IMR-90 (cell line): ENCODE results near the gene TCERG1L. TPM values are rescaled to one million over a fixed set of nuclear protein-coding genes. Genes with fewer than 3 reads are reported as not detected.

ENCODE experiments used
- ATAC-seq: fragments of 200-7000 bp; cut with Tn5 transposase; 2 replicates; pipeline ENCODE4 v1.9.1; 2020; ENCODE audit warnings: low read depth, mild to moderate bottlenecking, moderate library complexity
- BruUV-seq: library from RNA; stranded (reverse); fragments of 400-500 nt; replicated peaks from 2 replicates; lab custom pipeline; 2021; lab: Mats Ljungman, UMichigan
- CTCF ChIA-PET: fragments of 300-600 bp; formaldehyde crosslinking; extraction: SDS; loops from one replicate; lab custom pipeline; 2021; ENCODE audit warnings: antibody characterized with exemption; lab: Yijun Ruan, JAX
- POLR2A ChIA-PET: fragments of 300-600 bp; sonication (Branson Sonifier 250); formaldehyde crosslinking; loops from one replicate; lab custom pipeline; 2022; ENCODE audit warnings: antibody characterized with exemption; ENCODE audit not compliant: unreplicated experiment; lab: Charles Lee
- DNase-seq: peaks from one replicate; pipeline ENCODE4 v3.0.0; 2013
- H2AFZ ChIP-seq: replicated peaks from 2 replicates; pipeline ENCODE3; 2013; ENCODE audit warnings: low read length, mild to moderate bottlenecking; ENCODE audit not compliant: poor library complexity
- H2AK5ac ChIP-seq: 2 replicates; pipeline ENCODE4 v1.6.1; 2013; ENCODE audit warnings: low read depth, low read length, inconsistent platforms
- H2AK9ac ChIP-seq: replicated peaks from 2 replicates; pipeline ENCODE3; 2013; ENCODE audit warnings: mild to moderate bottlenecking, low read depth, low read length, moderate library complexity; ENCODE audit not compliant: poor library complexity
- H2BK120ac ChIP-seq: 2 replicates; pipeline ENCODE4 v1.6.1; 2013; ENCODE audit warnings: low read depth, low read length, inconsistent platforms
- H2BK15ac ChIP-seq: 3 replicates; pipeline ENCODE4 v1.6.1; 2013; ENCODE audit warnings: low read depth, low read length, inconsistent platforms
- H2BK20ac ChIP-seq: 2 replicates; pipeline ENCODE4 v1.6.1; 2013; ENCODE audit warnings: low read depth, mild to moderate bottlenecking, inconsistent platforms, low read length, moderate library complexity
- H2BK5ac ChIP-seq: 2 replicates; pipeline ENCODE4 v1.6.1; 2013; ENCODE audit warnings: mild to moderate bottlenecking, low read depth, low read length, inconsistent platforms; ENCODE audit not compliant: poor library complexity, severe bottlenecking
- H3K14ac ChIP-seq: replicated peaks from 2 replicates; pipeline ENCODE4 v1.6.1; 2013; ENCODE audit warnings: low read depth, low read length, inconsistent platforms
- H3K18ac ChIP-seq: 2 replicates; pipeline ENCODE4 v1.6.1; 2013; ENCODE audit warnings: low read depth, low read length, control low read depth
- H3K23ac ChIP-seq: 2 replicates; pipeline ENCODE4 v1.6.1; 2013; ENCODE audit warnings: low read depth, low read length, inconsistent platforms
- H3K27ac ChIP-seq: 2 replicates; pipeline ENCODE4 v1.5.1; 2013; ENCODE audit warnings: mild to moderate bottlenecking, control low read depth, low read length; ENCODE audit not compliant: insufficient read depth
- H3K27me3 ChIP-seq: 2 replicates; pipeline ENCODE4 v1.6.1; 2013; ENCODE audit warnings: low read length; ENCODE audit not compliant: control insufficient read depth, insufficient read depth
- H3K36me3 ChIP-seq: 2 replicates; pipeline ENCODE4 v1.6.1; 2013; ENCODE audit warnings: low read length, mixed read lengths; ENCODE audit not compliant: control insufficient read depth, insufficient read depth
- H3K4ac ChIP-seq: 2 replicates; pipeline ENCODE4 v1.6.1; 2013; ENCODE audit warnings: low read depth, low read length, inconsistent platforms
- H3K4me1 ChIP-seq: 2 replicates; pipeline ENCODE4 v1.6.1; 2013; ENCODE audit warnings: low read length, mixed read lengths; ENCODE audit not compliant: control insufficient read depth, insufficient read depth
- H3K4me2 ChIP-seq: 2 replicates; pipeline ENCODE4 v1.6.1; 2013; ENCODE audit warnings: low read depth, mild to moderate bottlenecking, control low read depth, low read length, moderate library complexity
- H3K4me3 ChIP-seq: 2 replicates; pipeline ENCODE4 v1.5.1; 2013; ENCODE audit warnings: low read depth, mild to moderate bottlenecking, control low read depth, low read length, moderate library complexity; ENCODE audit not compliant: insufficient read depth
- H3K56ac ChIP-seq: 2 replicates; pipeline ENCODE4 v1.6.1; 2013; ENCODE audit warnings: low read length, inconsistent platforms; ENCODE audit not compliant: insufficient read depth; ENCODE audit errors: extremely low read depth
- H3K79me1 ChIP-seq, 2 experiments: 2 replicates each; pipeline ENCODE4 v1.6.1; 2013; ENCODE audit warnings: low read length in 2 of 2, inconsistent platforms in 1 of 2, low read depth in 1 of 2
- H3K9ac ChIP-seq: 2 replicates; pipeline ENCODE4 v1.6.1; 2013; ENCODE audit warnings: low read depth, low read length, control low read depth
- H3K9me1 ChIP-seq: 2 replicates; pipeline ENCODE4 v1.6.1; 2013; ENCODE audit warnings: low read length, inconsistent platforms; ENCODE audit not compliant: insufficient read depth
- H3K9me3 ChIP-seq: 2 replicates; pipeline ENCODE4 v1.6.1; 2013; ENCODE audit warnings: low read length; ENCODE audit not compliant: control insufficient read depth, insufficient read depth
- H4K20me1 ChIP-seq: 2 replicates; pipeline ENCODE4 v1.6.1; 2013; ENCODE audit warnings: low read length, inconsistent platforms; ENCODE audit not compliant: insufficient read depth
- H4K5ac ChIP-seq: 2 replicates; pipeline ENCODE4 v1.6.1; 2013; ENCODE audit warnings: mild to moderate bottlenecking, low read depth, low read length, control low read depth
- H4K8ac ChIP-seq, 2 experiments: 2 replicates each; pipeline ENCODE4 v1.6.1; 2013; ENCODE audit warnings: low read depth in 2 of 2, low read length in 2 of 2, control low read depth in 1 of 2, inconsistent platforms in 1 of 2
- H4K91ac ChIP-seq: 2 replicates; pipeline ENCODE4 v1.6.1; 2013; ENCODE audit warnings: low read depth, low read length, inconsistent platforms; ENCODE audit not compliant: insufficient read depth
- BHLHE40 ChIP-seq: fragments of 150-350 bp; IDR thresholded peaks from 2 replicates; pipeline ENCODE4 v1.6.1; 2016; ENCODE audit warnings: mild to moderate bottlenecking, low read depth, low read length
- CEBPB ChIP-seq: IDR thresholded peaks from 2 replicates; pipeline ENCODE4 v1.6.1; 2012; ENCODE audit warnings: low read depth, low read length, improper control_type of control experiment
- CHD1 ChIP-seq: IDR thresholded peaks from 2 replicates; pipeline ENCODE4 v1.6.1; 2012; ENCODE audit warnings: low read depth, low read length, improper control_type of control experiment
- CTCF ChIP-seq: conservative IDR thresholded peaks from 2 replicates; pipeline ENCODE4 v1.5.1; 2012; ENCODE audit warnings: mild to moderate bottlenecking, low read depth, low read length, improper control_type of control experiment
- FOS ChIP-seq: fragments of 150-350 bp; IDR thresholded peaks from 2 replicates; pipeline ENCODE4 v1.6.1; 2016; ENCODE audit warnings: low read depth, low read length
- MAFK ChIP-seq: IDR thresholded peaks from 2 replicates; pipeline ENCODE4 v1.6.1; 2012; ENCODE audit warnings: low read depth, low read length, improper control_type of control experiment
- MAZ ChIP-seq: IDR thresholded peaks from 2 replicates; pipeline ENCODE4 v1.6.1; 2012; ENCODE audit warnings: low read depth, mild to moderate bottlenecking, low read length, improper control_type of control experiment, moderate library complexity, borderline replicate concordance
- MXI1 ChIP-seq: IDR thresholded peaks from 2 replicates; pipeline ENCODE4 v1.6.1; 2012; ENCODE audit warnings: low read depth, mild to moderate bottlenecking, low read length, moderate library complexity, borderline replicate concordance
- NFE2L2 ChIP-seq: fragments of 150-350 bp; IDR thresholded peaks from 2 replicates; pipeline ENCODE4 v1.6.1; 2016; ENCODE audit warnings: low read depth, mild to moderate bottlenecking, low read length
- POLR2A ChIP-seq: IDR thresholded peaks from 2 replicates; pipeline ENCODE4 v1.6.1; 2012; ENCODE audit warnings: mild to moderate bottlenecking, low read depth, low read length
- RAD21 ChIP-seq: IDR thresholded peaks from 2 replicates; pipeline ENCODE4 v1.6.1; 2012; ENCODE audit warnings: low read length, improper control_type of control experiment
- RCOR1 ChIP-seq: IDR thresholded peaks from 2 replicates; pipeline ENCODE4 v1.6.1; 2012; ENCODE audit warnings: mild to moderate bottlenecking, low read length, improper control_type of control experiment; ENCODE audit not compliant: insufficient replicate concordance
- SMC3 ChIP-seq: fragments of 150-350 bp; IDR thresholded peaks from 2 replicates; pipeline ENCODE4 v1.6.1; 2016; ENCODE audit warnings: low read depth, mild to moderate bottlenecking, antibody characterized with exemption, low read length, moderate library complexity
- WGBS, 2 experiments: methylation state at CpG; one replicate each; pipeline versions ENCODE4 v1.1.5 to v1.1.7; 2013; ENCODE audit warnings: missing lambda C conversion rate in 2 of 2; ENCODE audit not compliant: insufficient read length in 1 of 2; ENCODE audit errors: extremely low coverage in 2 of 2; 5-methylcytosine and 5-hydroxymethylcytosine counted together
- dilution Hi-C: fragments of 300-500 bp; cut with HindIII; formaldehyde crosslinking; loops from one replicate; pipeline ENCODE4 v1.14.3; 2018; ENCODE audit warnings: low sequenced_read_pairs; ENCODE audit not compliant: unreplicated experiment
- in situ Hi-C: fragments of 300-500 bp; cut with MboI; formaldehyde crosslinking; loops from 3 replicates; pipeline ENCODE4 v1.14.3; 2019; ENCODE audit warnings: low sequenced_read_pairs, inconsistent platforms, mixed read lengths
- intact Hi-C: fragments of 100-400 bp; cut with micrococcal nuclease; formaldehyde crosslinking; loops from 2 replicates; pipeline ENCODE4 v1.10.0; 2022
- polyA plus RNA-seq, 3 experiments: library from polyadenylated mRNA; depleted of rRNA; stranded (reverse); fragments of >200 nt; gene quantifications; 2 replicates each; pipeline ENCODE4 v1.2.3, GENCODE V29; 2012; ENCODE audit warnings: low replicate concordance in 1 of 3
- total RNA-seq: library from RNA; depleted of rRNA; stranded (reverse); fragments of >200 nt; gene quantifications from 2 replicates; pipeline ENCODE4 v1.2.3, GENCODE V29; 2012
- TF ChIP-seq, protein P1 (sequence below): fragments of 150-350 bp; IDR thresholded peaks from 2 replicates; pipeline ENCODE4 v1.6.1; 2017; ENCODE audit warnings: mild to moderate bottlenecking, antibody characterized with exemption, low read length, low read depth
- TF ChIP-seq, protein P2 (sequence below): fragments of 150-350 bp; IDR thresholded peaks from 2 replicates; pipeline ENCODE4 v1.6.1; 2016; ENCODE audit warnings: low read depth, mild to moderate bottlenecking, low read length, moderate library complexity, borderline replicate concordance

Gene TCERG1L
- total and polyA plus RNA-seq, 2 of the 4 experiments (the other 2 are of a cell fraction) = not detected

- ChIA-PET CTCF (no interaction called here), POLR2A (no interaction called here)
- Histone ChIP-seq H3K23ac (no peak overlapping the region), H4K91ac (no peak overlapping the region), H2BK15ac (no peak overlapping the region), H3K27ac (no peak overlapping the region), H3K79me1 (no peaks in the 10 kb centered on the region), H3K14ac (no peak overlapping the region), H3K9me1 (no peaks in the 10 kb centered on the region), H3K9me3 (peaks cover 39% of the 10 kb centered on the region), H2BK5ac (no peak overlapping the region), H3K56ac (no peak overlapping the region), H3K4ac (no peak overlapping the region), H4K20me1 (no peaks in the 10 kb centered on the region), H3K4me1 (no peaks in the 10 kb centered on the region), H3K18ac (no peak overlapping the region), H2BK120ac (no peak overlapping the region), H3K9ac (no peak overlapping the region), H4K8ac (no peak overlapping the region), H4K5ac (no peak overlapping the region), H3K4me3 (no peak overlapping the region), H2AFZ (no peak overlapping the region), H2AK5ac (no peak overlapping the region), H3K27me3 (no peaks in the 10 kb centered on the region), H3K36me3 (no peaks in the 10 kb centered on the region), H3K4me2 (no peak overlapping the region), H2BK20ac (no peak overlapping the region), H2AK9ac (no peak overlapping the region)
- WGBS, 2 experiments = 75% methylated on average over 6 of the region's 14 CpGs; no CpG with 5 or more reads in 1 of the 2 experiments
- in situ Hi-C loops (no loop called here), intact Hi-C loops (no loop called here), dilution Hi-C loops (no loop called here)
- no peak for ATAC-seq
- DNase-seq = no peak
- no TSS peak for BruUV-seq
- TF ChIP-seq CEBPB = no peak
- no peak for TF ChIP-seq FOS
- TF ChIP-seq, protein P1, sequence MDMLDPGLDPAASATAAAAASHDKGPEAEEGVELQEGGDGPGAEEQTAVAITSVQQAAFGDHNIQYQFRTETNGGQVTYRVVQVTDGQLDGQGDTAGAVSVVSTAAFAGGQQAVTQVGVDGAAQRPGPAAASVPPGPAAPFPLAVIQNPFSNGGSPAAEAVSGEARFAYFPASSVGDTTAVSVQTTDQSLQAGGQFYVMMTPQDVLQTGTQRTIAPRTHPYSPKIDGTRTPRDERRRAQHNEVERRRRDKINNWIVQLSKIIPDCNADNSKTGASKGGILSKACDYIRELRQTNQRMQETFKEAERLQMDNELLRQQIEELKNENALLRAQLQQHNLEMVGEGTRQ = no peak
- no peak for TF ChIP-seq CTCF
- no peak for TF ChIP-seq MXI1
- TF ChIP-seq BHLHE40 = no peak
- no peak for TF ChIP-seq NFE2L2
- TF ChIP-seq SMC3 = no peak
- no peak for TF ChIP-seq CHD1
- TF ChIP-seq MAFK = no peak
- TF ChIP-seq RAD21 = no peak
- no peak for TF ChIP-seq RCOR1
- TF ChIP-seq, protein P2, sequence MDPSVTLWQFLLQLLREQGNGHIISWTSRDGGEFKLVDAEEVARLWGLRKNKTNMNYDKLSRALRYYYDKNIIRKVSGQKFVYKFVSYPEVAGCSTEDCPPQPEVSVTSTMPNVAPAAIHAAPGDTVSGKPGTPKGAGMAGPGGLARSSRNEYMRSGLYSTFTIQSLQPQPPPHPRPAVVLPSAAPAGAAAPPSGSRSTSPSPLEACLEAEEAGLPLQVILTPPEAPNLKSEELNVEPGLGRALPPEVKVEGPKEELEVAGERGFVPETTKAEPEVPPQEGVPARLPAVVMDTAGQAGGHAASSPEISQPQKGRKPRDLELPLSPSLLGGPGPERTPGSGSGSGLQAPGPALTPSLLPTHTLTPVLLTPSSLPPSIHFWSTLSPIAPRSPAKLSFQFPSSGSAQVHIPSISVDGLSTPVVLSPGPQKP = no peak
- TF ChIP-seq MAZ = no peak
- TF ChIP-seq POLR2A = no peak
Measured at GRCh38 chr10:131093346-131093745, 218.2 kb downstream of the TCERG1L start.
